K562 (cell line): ENCODE data around the gene TRAF5. TPM values are rescaled to one million over a fixed set of nuclear protein-coding genes. Genes with fewer than 3 reads are reported as not detected.

Experiments
- ATAC-seq: fragments of 200-7000 bp; cut with Tn5 transposase; 3 replicates; pipeline ENCODE4 v1.9.1; 2020; ENCODE audit warnings: moderate library complexity
- BruUV-seq: library from RNA; stranded (reverse); fragments of 400-500 nt; replicated peaks from 2 replicates; lab custom pipeline; 2021; lab: Mats Ljungman, UMichigan
- CTCF ChIA-PET: fragments of 300-600 bp; formaldehyde crosslinking; extraction: SDS; loops from one replicate; lab custom pipeline; 2021; ENCODE audit warnings: low intra/inter-chr PET ratio; lab: Yijun Ruan, JAX
- POLR2A ChIA-PET: fragments of 300-600, 350-650 bp; sonication (Branson Sonifier 250); formaldehyde crosslinking; extraction: SDS; loops from one replicate; lab custom pipeline; 2021; ENCODE audit warnings: antibody characterized with exemption, inconsistent platforms; lab: Yijun Ruan, JAX
- DNase-seq, 4 experiments: peaks; one replicate each; pipeline versions ENCODE4 v3.0.0 to v3.0.0-alpha.2; 2011 to 2018; ENCODE audit warnings: low spot score in 3 of 4, mixed read lengths in 3 of 4; ENCODE audit errors: extremely low read depth in 1 of 4
- FAIRE-seq: peaks from 2 replicates; lab custom pipeline; 2011; peaks lifted over from hg19 to GRCh38; lab: Jason Lieb, UNC
- H2AFZ ChIP-seq: 2 replicates; pipeline ENCODE4 v1.6.0; 2011; ENCODE audit warnings: low read depth, low read length, control low read depth, inconsistent platforms
- H3K27ac ChIP-seq: fragments of 200-600 bp; 3 replicates; pipeline ENCODE4 v1.8.0; 2011; ENCODE audit warnings: low read depth, mild to moderate bottlenecking, control low read depth, inconsistent platforms, low read length, moderate library complexity, mixed read lengths; ENCODE audit errors: extremely low read depth
- H3K27me3 ChIP-seq, 2 experiments: fragments of 300-600 bp in 1 of 2; 2 replicates in 1 of 2; 3 replicates in 1 of 2; pipeline versions ENCODE4 v1.6.0 to v1.8.0; 2011; ENCODE audit warnings: inconsistent platforms in 2 of 2, low read length in 2 of 2, mild to moderate bottlenecking in 1 of 2, mixed read lengths in 1 of 2, moderate library complexity in 1 of 2; ENCODE audit not compliant: control insufficient read depth in 2 of 2, insufficient read depth in 2 of 2
- H3K36me3 ChIP-seq: fragments of 300-600 bp; 3 replicates; pipeline ENCODE4 v1.8.0; 2011; ENCODE audit warnings: mild to moderate bottlenecking, low read length, inconsistent platforms; ENCODE audit not compliant: control insufficient read depth, insufficient read depth
- H3K4me1 ChIP-seq, 2 experiments: fragments of 200-600 bp in 1 of 2; replicated peaks in 1 of 2; 2 replicates in 1 of 2; 3 replicates in 1 of 2; pipeline versions ENCODE4 v1.5.1 to v1.8.0; 2011; ENCODE audit warnings: inconsistent platforms in 2 of 2, low read length in 2 of 2, mild to moderate bottlenecking in 1 of 2, mixed read lengths in 1 of 2, moderate library complexity in 1 of 2; ENCODE audit not compliant: control insufficient read depth in 2 of 2, insufficient read depth in 2 of 2
- H3K4me2 ChIP-seq: 2 replicates; pipeline ENCODE4 v1.6.1; 2011; ENCODE audit warnings: low read length, control low read depth, inconsistent platforms, mixed read lengths; ENCODE audit not compliant: insufficient read depth
- H3K4me3 ChIP-seq: fragments of 200-600 bp; sonication (generic), shearing (Covaris generic); 2 replicates; pipeline ENCODE4 v1.5.1; 2016; ENCODE audit warnings: control low read depth, inconsistent platforms
- H3K79me2 ChIP-seq: fragments of 200-600 bp; 3 replicates; pipeline ENCODE4 v1.8.0; 2011; ENCODE audit warnings: low read length, inconsistent platforms; ENCODE audit not compliant: control insufficient read depth, insufficient read depth
- H3K9ac ChIP-seq, 2 experiments: 2 replicates each; pipeline versions ENCODE4 v1.6.0 to v1.6.1; 2011; ENCODE audit warnings: low read depth in 2 of 2, low read length in 2 of 2, control low read depth in 1 of 2, inconsistent platforms in 1 of 2, mild to moderate bottlenecking in 1 of 2, mixed read lengths in 1 of 2; ENCODE audit not compliant: insufficient read depth in 1 of 2
- H3K9me1 ChIP-seq: one replicate; pipeline ENCODE4 v1.6.0; 2011; ENCODE audit warnings: inconsistent platforms, mild to moderate bottlenecking, low read length, moderate library complexity; ENCODE audit not compliant: control insufficient read depth, insufficient read depth
- H3K9me3 ChIP-seq: replicated peaks from 2 replicates; pipeline ENCODE4 v1.5.1; 2011; ENCODE audit warnings: low read depth, low read length, inconsistent platforms; ENCODE audit not compliant: control insufficient read depth, insufficient read depth
- H4K20me1 ChIP-seq: replicated peaks from 2 replicates; pipeline ENCODE4 v1.6.1; 2011; ENCODE audit warnings: low read length, inconsistent platforms, mixed read lengths; ENCODE audit not compliant: control insufficient read depth, insufficient read depth
- CBX1 ChIP-seq: sonication (generic); IDR thresholded peaks from 2 replicates; pipeline ENCODE4 v1.6.1; 2016; ENCODE audit warnings: antibody characterized with exemption, low read depth, mild to moderate bottlenecking
- CBX3 ChIP-seq, 2 experiments: IDR thresholded peaks; 1 replicate in 1 of 2; 2 replicates in 1 of 2; pipeline ENCODE4 v1.6.1; 2012; ENCODE audit warnings: inconsistent platforms in 2 of 2, low read length in 2 of 2, borderline replicate concordance in 1 of 2, control low read depth in 1 of 2
- DNMT1 ChIP-seq: fragments of 450-650 bp; IDR thresholded peaks from 2 replicates; pipeline ENCODE4 v1.6.1; 2016; ENCODE audit warnings: antibody characterized with exemption, mild to moderate bottlenecking
- ETV1 ChIP-seq: fragments of 450-650 bp; conservative IDR thresholded peaks from 2 replicates; pipeline ENCODE4 v1.6.1; 2016; ENCODE audit warnings: missing genetic modification characterization, control low read depth, low read depth, missing compliant biosample characterization
- FOXK1 ChIP-seq: sonication (generic); formaldehyde crosslinking; IDR thresholded peaks from 2 replicates; pipeline ENCODE4 v1.8.0; 2022; ENCODE audit warnings: missing genetic modification reagents, mild to moderate bottlenecking, borderline replicate concordance
- HLTF ChIP-seq: fragments of 450-650 bp; IDR thresholded peaks from 2 replicates; pipeline ENCODE4 v1.6.1; 2016
- SIN3A ChIP-seq, 2 experiments: fragments of 150-350 bp in 1 of 2; IDR thresholded peaks; 2 replicates each; pipeline ENCODE4 v1.6.1; 2011 to 2016; ENCODE audit warnings: borderline replicate concordance in 2 of 2, low read depth in 2 of 2, low read length in 2 of 2, mild to moderate bottlenecking in 2 of 2, moderate library complexity in 2 of 2; ENCODE audit not compliant: control insufficient read depth in 1 of 2
- TRIM24 ChIP-seq, 2 experiments: fragments of 450-650 bp; IDR thresholded peaks; 2 replicates each; pipeline ENCODE4 v1.6.1; 2016
- WHSC1 ChIP-seq: IDR thresholded peaks from one replicate; pipeline ENCODE4 v1.6.1; 2012; ENCODE audit warnings: low read length, control low read depth, inconsistent platforms
- ZNF23 ChIP-seq: fragments of 250-450 bp; sonication (Bioruptor Pico); IDR thresholded peaks from 2 replicates; pipeline ENCODE4 v1.4.0; 2020; ENCODE audit warnings: mild to moderate bottlenecking
- ZNF324 ChIP-seq: fragments of 250-450 bp; sonication (Bioruptor Pico); IDR thresholded peaks from 2 replicates; pipeline ENCODE4 v1.4.0; 2020; ENCODE audit warnings: mild to moderate bottlenecking
- ZNF347 ChIP-seq: fragments of 450-650 bp; formaldehyde crosslinking; IDR thresholded peaks from 2 replicates; pipeline ENCODE4 v1.4.0; 2020; ENCODE audit warnings: low read depth, mild to moderate bottlenecking, moderate library complexity
- ZNF507 ChIP-seq: conservative IDR thresholded peaks from 2 replicates; pipeline ENCODE4 v1.6.1; 2017; ENCODE audit warnings: missing genetic modification characterization, missing compliant biosample characterization
- WGBS: fragments of 100-300 bp; shearing (Covaris generic); methylation state at CpG from one replicate; pipeline ENCODE4 v1.1.6; 2016; ENCODE audit warnings: low coverage, mixed read lengths; ENCODE audit not compliant: insufficient coverage; ENCODE audit errors: missing lambda C conversion rate; 5-methylcytosine and 5-hydroxymethylcytosine counted together
- in situ Hi-C: fragments of 300-500 bp; cut with MboI; formaldehyde crosslinking; loops from 4 replicates; pipeline ENCODE4 v1.15.0; 2018; ENCODE audit warnings: inconsistent platforms, mixed read lengths
- intact Hi-C: fragments of 100-400 bp; cut with micrococcal nuclease; formaldehyde crosslinking; loops from 2 replicates; pipeline ENCODE4 v1.14.2; 2022
- polyA plus RNA-seq, 8 experiments: library from polyadenylated mRNA; depleted of rRNA in 4 of 8; stranded (reverse) in 5 of 8; unstranded in 3 of 8; fragments of >200 nt; fragmentation: Nextera tagmentation in 2 of 8; fragmentation: Illumina TruSeq in 1 of 8; extraction: Ambion mirVana in 2 of 8; extraction: Trizol in 1 of 8; gene quantifications; 2 replicates each; pipeline versions ENCODE4 v1.2.1 to v1.2.3, GENCODE V29; 2011 to 2014; ENCODE audit warnings: inconsistent platforms in 1 of 8, missing spikeins in 1 of 8
- total RNA-seq, 7 experiments: library from RNA; depleted of rRNA in 6 of 7; stranded (reverse); fragments of >200 nt in 6 of 7; fragmentation: Illumina TruSeq in 2 of 7; extraction: Trizol in 2 of 7; gene quantifications; 2 replicates each; pipeline versions ENCODE4 v1.2.1 to v1.2.3, GENCODE V29; 2011 to 2021; ENCODE audit warnings: low replicate concordance in 1 of 7
- TF ChIP-seq, protein P1 (sequence below): IDR thresholded peaks from 3 replicates; pipeline ENCODE4 v1.6.1; 2011; ENCODE audit warnings: borderline replicate concordance, mild to moderate bottlenecking; ENCODE audit not compliant: insufficient read length, insufficient read depth
- TF ChIP-seq, protein P2 (sequence below): sonication (generic); formaldehyde crosslinking; IDR thresholded peaks from 2 replicates; pipeline ENCODE4 v1.8.0; 2022; ENCODE audit warnings: mild to moderate bottlenecking, missing genetic modification reagents
- TF ChIP-seq, protein P3 (sequence below): sonication (generic); formaldehyde crosslinking; IDR thresholded peaks from 2 replicates; pipeline ENCODE4 v1.8.1; 2023; ENCODE audit warnings: mild to moderate bottlenecking, missing genetic modification reagents
- TF ChIP-seq, protein P4 (sequence below), 2 experiments: IDR thresholded peaks; 2 replicates each; pipeline ENCODE4 v1.6.1; 2012; ENCODE audit warnings: improper control_type of control experiment in 2 of 2, low read depth in 2 of 2, low read length in 2 of 2, borderline replicate concordance in 1 of 2

Gene TRAF5
- total and polyA plus RNA-seq, 9 of the 15 experiments (the other 6 are each of a cell fraction or from before 2014, with no cell fraction given) = 2.0 to 9.3 (median 5.3) TPM

DNA sequence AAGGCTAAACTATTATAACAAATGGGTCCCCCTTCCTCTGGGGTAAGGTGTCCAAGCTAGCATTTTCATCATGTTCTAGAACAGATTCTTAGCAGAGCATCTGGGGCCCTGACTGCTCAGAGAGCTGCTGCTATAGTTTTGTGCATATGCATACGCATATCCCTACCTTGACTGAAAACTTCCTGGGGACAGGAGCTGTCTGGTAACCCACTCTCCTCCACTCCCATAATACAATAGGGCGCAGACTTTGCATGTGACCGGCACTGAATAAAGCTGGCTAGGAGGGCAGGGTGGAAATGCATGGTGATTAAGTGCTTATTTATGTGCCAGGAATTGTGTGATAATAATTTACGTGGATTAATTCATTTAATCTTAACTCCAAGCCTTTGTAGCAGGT, 11.6 kb downstream of the TRAF5 start:
- Histone ChIP-seq H3K27me3 (no peaks in the 10 kb centered on the region), H4K20me1 (no peaks in the 10 kb centered on the region), H3K27ac (no peak overlapping the region), H3K9me3 (no peaks in the 10 kb centered on the region), H3K36me3 (no peaks in the 10 kb centered on the region), H2AFZ (no peak overlapping the region), H3K4me2 (no peak overlapping the region), H3K4me3 (no peak overlapping the region), H3K9me1 (no peaks in the 10 kb centered on the region), H3K4me1 (peaks cover 9 to 25% of the 10 kb centered on the region in 2 experiments; a peak in 4 of 5 replicates), H3K79me2 (no peaks in the 10 kb centered on the region), H3K9ac (no peak overlapping the region)
- ATAC-seq (no peak), DNase-seq (no peak), FAIRE-seq (no peak)
- WGBS = 74% methylated on average over 4 of the region's 4 CpGs
- in situ Hi-C loops (no loop called here), intact Hi-C loops (no loop called here)
- ChIA-PET POLR2A (interaction anchor here (0.9 to 2.2 kb wide), 3 partner anchors 9 to 20 kb away, joined by 3 to 15 read pairs (median 13); no protein-coding TSS in a partner anchor), CTCF (no interaction called here)
- BruUV-seq = no TSS peak
- TF ChIP-seq CBX1 = no peak
- TF ChIP-seq, protein P1, sequence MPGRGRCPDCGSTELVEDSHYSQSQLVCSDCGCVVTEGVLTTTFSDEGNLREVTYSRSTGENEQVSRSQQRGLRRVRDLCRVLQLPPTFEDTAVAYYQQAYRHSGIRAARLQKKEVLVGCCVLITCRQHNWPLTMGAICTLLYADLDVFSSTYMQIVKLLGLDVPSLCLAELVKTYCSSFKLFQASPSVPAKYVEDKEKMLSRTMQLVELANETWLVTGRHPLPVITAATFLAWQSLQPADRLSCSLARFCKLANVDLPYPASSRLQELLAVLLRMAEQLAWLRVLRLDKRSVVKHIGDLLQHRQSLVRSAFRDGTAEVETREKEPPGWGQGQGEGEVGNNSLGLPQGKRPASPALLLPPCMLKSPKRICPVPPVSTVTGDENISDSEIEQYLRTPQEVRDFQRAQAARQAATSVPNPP = no peak
- TF ChIP-seq, protein P2, sequence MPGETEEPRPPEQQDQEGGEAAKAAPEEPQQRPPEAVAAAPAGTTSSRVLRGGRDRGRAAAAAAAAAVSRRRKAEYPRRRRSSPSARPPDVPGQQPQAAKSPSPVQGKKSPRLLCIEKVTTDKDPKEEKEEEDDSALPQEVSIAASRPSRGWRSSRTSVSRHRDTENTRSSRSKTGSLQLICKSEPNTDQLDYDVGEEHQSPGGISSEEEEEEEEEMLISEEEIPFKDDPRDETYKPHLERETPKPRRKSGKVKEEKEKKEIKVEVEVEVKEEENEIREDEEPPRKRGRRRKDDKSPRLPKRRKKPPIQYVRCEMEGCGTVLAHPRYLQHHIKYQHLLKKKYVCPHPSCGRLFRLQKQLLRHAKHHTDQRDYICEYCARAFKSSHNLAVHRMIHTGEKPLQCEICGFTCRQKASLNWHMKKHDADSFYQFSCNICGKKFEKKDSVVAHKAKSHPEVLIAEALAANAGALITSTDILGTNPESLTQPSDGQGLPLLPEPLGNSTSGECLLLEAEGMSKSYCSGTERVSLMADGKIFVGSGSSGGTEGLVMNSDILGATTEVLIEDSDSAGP (CRISPR knock-in tag) = no peak
- no peak for TF ChIP-seq ZNF347 (CRISPR knock-in tag)
- no peak for TF ChIP-seq DNMT1
- TF ChIP-seq TRIM24 (IDR thresholded peaks at IDR 0.05) = no peak
- no peak for TF ChIP-seq CBX3 (IDR thresholded peaks at IDR 0.05; ENCODE audit: borderline replicate concordance in 1 of 2, low read length in 2 of 2)
- TF ChIP-seq WHSC1 = no peak
- TF ChIP-seq, protein P3, sequence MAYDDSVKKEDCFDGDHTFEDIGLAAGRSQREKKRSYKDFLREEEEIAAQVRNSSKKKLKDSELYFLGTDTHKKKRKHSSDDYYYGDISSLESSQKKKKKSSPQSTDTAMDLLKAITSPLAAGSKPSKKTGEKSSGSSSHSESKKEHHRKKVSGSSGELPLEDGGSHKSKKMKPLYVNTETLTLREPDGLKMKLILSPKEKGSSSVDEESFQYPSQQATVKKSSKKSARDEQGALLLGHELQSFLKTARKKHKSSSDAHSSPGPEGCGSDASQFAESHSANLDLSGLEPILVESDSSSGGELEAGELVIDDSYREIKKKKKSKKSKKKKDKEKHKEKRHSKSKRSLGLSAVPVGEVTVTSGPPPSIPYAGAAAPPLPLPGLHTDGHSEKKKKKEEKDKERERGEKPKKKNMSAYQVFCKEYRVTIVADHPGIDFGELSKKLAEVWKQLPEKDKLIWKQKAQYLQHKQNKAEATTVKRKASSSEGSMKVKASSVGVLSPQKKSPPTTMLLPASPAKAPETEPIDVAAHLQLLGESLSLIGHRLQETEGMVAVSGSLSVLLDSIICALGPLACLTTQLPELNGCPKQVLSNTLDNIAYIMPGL = no peak
- no peak for TF ChIP-seq HLTF
- no peak for TF ChIP-seq ZNF324 (CRISPR knock-in tag)
- no peak for TF ChIP-seq ETV1 (tag)
- no peak for TF ChIP-seq FOXK1
- TF ChIP-seq, protein P4, sequence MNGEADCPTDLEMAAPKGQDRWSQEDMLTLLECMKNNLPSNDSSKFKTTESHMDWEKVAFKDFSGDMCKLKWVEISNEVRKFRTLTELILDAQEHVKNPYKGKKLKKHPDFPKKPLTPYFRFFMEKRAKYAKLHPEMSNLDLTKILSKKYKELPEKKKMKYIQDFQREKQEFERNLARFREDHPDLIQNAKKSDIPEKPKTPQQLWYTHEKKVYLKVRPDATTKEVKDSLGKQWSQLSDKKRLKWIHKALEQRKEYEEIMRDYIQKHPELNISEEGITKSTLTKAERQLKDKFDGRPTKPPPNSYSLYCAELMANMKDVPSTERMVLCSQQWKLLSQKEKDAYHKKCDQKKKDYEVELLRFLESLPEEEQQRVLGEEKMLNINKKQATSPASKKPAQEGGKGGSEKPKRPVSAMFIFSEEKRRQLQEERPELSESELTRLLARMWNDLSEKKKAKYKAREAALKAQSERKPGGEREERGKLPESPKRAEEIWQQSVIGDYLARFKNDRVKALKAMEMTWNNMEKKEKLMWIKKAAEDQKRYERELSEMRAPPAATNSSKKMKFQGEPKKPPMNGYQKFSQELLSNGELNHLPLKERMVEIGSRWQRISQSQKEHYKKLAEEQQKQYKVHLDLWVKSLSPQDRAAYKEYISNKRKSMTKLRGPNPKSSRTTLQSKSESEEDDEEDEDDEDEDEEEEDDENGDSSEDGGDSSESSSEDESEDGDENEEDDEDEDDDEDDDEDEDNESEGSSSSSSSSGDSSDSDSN (IDR thresholded peaks at IDR 0.05; ENCODE audit: borderline replicate concordance in 1 of 2, low read depth in 2 of 2, low read length in 2 of 2) = no peak
- TF ChIP-seq SIN3A (IDR thresholded peaks at IDR 0.05; ENCODE audit: borderline replicate concordance in 2 of 2, control insufficient read depth in 1 of 2, low read depth in 2 of 2, low read length in 2 of 2) = no peak
- no peak for TF ChIP-seq ZNF507 (tag)
- TF ChIP-seq ZNF23 = no peak
